Fibroblast of villous mesenchyme (primary cell): Measurements from ENCODE around the gene GNB4. TPM values are rescaled to one million over a fixed set of nuclear protein-coding genes. Genes with fewer than 3 reads are reported as not detected.

ENCODE experiments used
- DNase-seq: peaks from one replicate; pipeline ENCODE4 v3.0.0-alpha.2; 2010; ENCODE audit warnings: low read depth
- H3K4me3 ChIP-seq: 2 replicates; pipeline ENCODE4 v1.5.1; 2011; ENCODE audit warnings: low read depth, mild to moderate bottlenecking, low read length
- CTCF ChIP-seq: IDR thresholded peaks from 2 replicates; pipeline ENCODE4 v1.5.1; 2012; ENCODE audit warnings: low read depth, mild to moderate bottlenecking, low read length; ENCODE audit not compliant: insufficient read depth
- total RNA-seq: library from RNA; depleted of rRNA; stranded (reverse); fragments of >200 nt; gene quantifications from 2 replicates; pipeline ENCODE4 v1.2.3, GENCODE V29; 2012

GNB4 gene
- total RNA-seq, 1 donor, result 87.2 TPM

- DNase-seq, result no peak
- no peak for TF ChIP-seq CTCF
- no peak overlapping the region for H3K4me3 ChIP-seq
These were observed 24.9 kb upstream of the GNB4 start for GRCh38 chr3:179476215-179476614.

- no peak for TF ChIP-seq CTCF
- no peak overlapping the region for H3K4me3 ChIP-seq
- DNase-seq, result peak; percentile 3
These were observed 23.2 kb upstream of the GNB4 start for GRCh38 chr3:179474480-179474879.

GRCh38 chr3:179473565-179473964 lies 22.3 kb upstream of the GNB4 start:
- H3K4me3 ChIP-seq, result no peak overlapping the region
- no peak for DNase-seq
- TF ChIP-seq CTCF, result no peak

- no peak overlapping the region for H3K4me3 ChIP-seq
- TF ChIP-seq CTCF, result no peak
- DNase-seq, result no peak
These were observed 13.2 kb upstream of the GNB4 start for GRCh38 chr3:179464323-179465092.

- no peak overlapping the region for H3K4me3 ChIP-seq
- TF ChIP-seq CTCF, result no peak
- DNase-seq, result peak; percentile 53
These were observed 12.0 kb upstream of the GNB4 start for GRCh38 chr3:179463319-179463718.

GRCh38 chr3:179460260-179460659 lies 9.0 kb upstream of the GNB4 start:
- no peak for TF ChIP-seq CTCF

GRCh38 chr3:179455954-179456353 lies 4.7 kb upstream of the GNB4 start:
- TF ChIP-seq CTCF, result no peak
- DNase-seq, result no peak

More at GRCh38 chr3:179460260-179460659, 9.0 kb upstream of the GNB4 start:
- no peak overlapping the region for H3K4me3 ChIP-seq
- DNase-seq, result no peak

More at GRCh38 chr3:179455954-179456353, 4.7 kb upstream of the GNB4 start:
- no peak overlapping the region for H3K4me3 ChIP-seq
